GM12878 (cell line): ENCODE data around the gene BAAT. TPM values are rescaled to one million over a fixed set of nuclear protein-coding genes. Genes with fewer than 3 reads are reported as not detected.

Experiments
- ATAC-seq: fragments of 200-7000 bp; cut with Tn5 transposase; 3 replicates; pipeline ENCODE4 v1.9.1; 2020; ENCODE audit warnings: mild to moderate bottlenecking, moderate library complexity
- BruUV-seq: library from RNA; stranded (reverse); fragments of 400-500 nt; replicated peaks from 2 replicates; lab custom pipeline; 2021; lab: Mats Ljungman, UMichigan
- CTCF ChIA-PET: fragments of 300-600 bp; sonication (Branson Sonifier 250); formaldehyde crosslinking; extraction: SDS; loops from one replicate; lab custom pipeline; 2021; ENCODE audit warnings: inconsistent platforms; lab: Yijun Ruan, JAX
- POLR2A ChIA-PET: fragments of 350-600 bp; formaldehyde crosslinking; extraction: SDS; loops from one replicate; lab custom pipeline; 2021; ENCODE audit warnings: inconsistent platforms; lab: Charles Lee
- RAD21 ChIA-PET: fragments of 300-600 bp; sonication (Branson Sonifier 250); formaldehyde crosslinking; loops from one replicate; lab custom pipeline; 2023; ENCODE audit warnings: antibody characterized with exemption; ENCODE audit not compliant: unreplicated experiment; lab: Charles Lee
- SMC1A ChIA-PET: fragments of 300-600 bp; sonication (Branson Sonifier 250); formaldehyde crosslinking; loops from one replicate; lab custom pipeline; 2023; ENCODE audit not compliant: unreplicated experiment, uncharacterized antibody; lab: Charles Lee
- DNase-seq: peaks from one replicate; pipeline ENCODE4 v3.0.0-alpha.2; 2011; ENCODE audit warnings: low read depth, low spot score
- FAIRE-seq: peaks from 3 replicates; lab custom pipeline; 2011; peaks lifted over from hg19 to GRCh38; lab: Jason Lieb, UNC
- H2AFZ ChIP-seq: 2 replicates; pipeline ENCODE4 v1.6.0; 2011; ENCODE audit warnings: low read depth, low read length, control low read depth; ENCODE audit not compliant: control insufficient read depth
- H3K27ac ChIP-seq: 2 replicates; pipeline ENCODE4 v1.5.1; 2011; ENCODE audit warnings: control low read depth; ENCODE audit not compliant: control insufficient read depth, insufficient read depth
- H3K27me3 ChIP-seq, 2 experiments: replicated peaks in 1 of 2; 2 replicates each; pipeline versions ENCODE4 v1.6.0 to v1.6.1; 2011; ENCODE audit warnings: low read length in 1 of 2; ENCODE audit not compliant: control insufficient read depth in 2 of 2, insufficient read depth in 2 of 2
- H3K36me3 ChIP-seq, 2 experiments: 2 replicates each; pipeline ENCODE4 v1.5.1; 2011; ENCODE audit warnings: low read length in 1 of 2; ENCODE audit not compliant: control insufficient read depth in 2 of 2, insufficient read depth in 2 of 2
- H3K4me1 ChIP-seq: 2 replicates; pipeline ENCODE4 v1.6.1; 2011; ENCODE audit warnings: mild to moderate bottlenecking, low read length, moderate library complexity, mixed read lengths; ENCODE audit not compliant: control insufficient read depth, insufficient read depth
- H3K4me2 ChIP-seq: 2 replicates; pipeline ENCODE4 v1.6.0; 2011; ENCODE audit warnings: control low read depth; ENCODE audit not compliant: control insufficient read depth, insufficient read depth
- H3K4me3 ChIP-seq: fragments of 200-600 bp; sonication (generic); 2 replicates; pipeline ENCODE4 v1.5.1; 2016
- H3K79me2 ChIP-seq: 2 replicates; pipeline ENCODE4 v1.6.0; 2011; ENCODE audit warnings: low read length; ENCODE audit not compliant: control insufficient read depth, insufficient read depth
- H3K9ac ChIP-seq: 2 replicates; pipeline ENCODE4 v1.8.0; 2011; ENCODE audit warnings: low read length, control low read depth, mixed read lengths; ENCODE audit not compliant: control insufficient read depth, insufficient read depth
- H3K9me3 ChIP-seq: replicated peaks from 3 replicates; pipeline ENCODE4 v1.5.1; 2011; ENCODE audit warnings: mild to moderate bottlenecking, low read length; ENCODE audit not compliant: control insufficient read depth, insufficient read depth
- H4K20me1 ChIP-seq: 2 replicates; pipeline ENCODE4 v1.6.0; 2011; ENCODE audit not compliant: control insufficient read depth, insufficient read depth
- CBX3 ChIP-seq: fragments of 200-600 bp; sonication (generic); IDR thresholded peaks from 2 replicates; pipeline ENCODE4 v1.6.1; 2016; ENCODE audit warnings: low read depth, borderline replicate concordance
- CHD4 ChIP-seq: fragments of 200-600 bp; sonication (generic); IDR thresholded peaks from 2 replicates; pipeline ENCODE4 v1.6.1; 2016; ENCODE audit warnings: mild to moderate bottlenecking
- DPF2 ChIP-seq: fragments of 450-650 bp; IDR thresholded peaks from 2 replicates; pipeline ENCODE4 v1.6.1; 2017; ENCODE audit warnings: mild to moderate bottlenecking
- EGR1 ChIP-seq, 2 experiments: IDR thresholded peaks; 1 replicate in 1 of 2; 2 replicates in 1 of 2; pipeline ENCODE4 v1.6.1; 2011 to 2012; ENCODE audit warnings: low read depth in 2 of 2, low read length in 2 of 2, borderline replicate concordance in 1 of 2, mild to moderate bottlenecking in 1 of 2, moderate library complexity in 1 of 2
- GATAD2B ChIP-seq: fragments of 450-650 bp; conservative IDR thresholded peaks from 2 replicates; pipeline ENCODE4 v1.6.1; 2017; ENCODE audit warnings: low read depth, mild to moderate bottlenecking, moderate library complexity
- IKZF1 ChIP-seq: fragments of 450-650 bp; conservative IDR thresholded peaks from 2 replicates; pipeline ENCODE4 v1.6.1; 2017; ENCODE audit warnings: antibody characterized with exemption, mild to moderate bottlenecking
- IKZF2 ChIP-seq, 2 experiments: fragments of 450-650 bp; IDR thresholded peaks; 2 replicates each; pipeline ENCODE4 v1.6.1; 2017; ENCODE audit warnings: mild to moderate bottlenecking in 2 of 2, moderate library complexity in 2 of 2
- KLF5 ChIP-seq: fragments of 450-650 bp; IDR thresholded peaks from 2 replicates; pipeline ENCODE4 v1.6.1; 2014; ENCODE audit warnings: mild to moderate bottlenecking; ENCODE audit not compliant: partially characterized antibody
- NFYB ChIP-seq: IDR thresholded peaks from 2 replicates; pipeline ENCODE4 v1.6.1; 2011; ENCODE audit warnings: low read depth, mild to moderate bottlenecking, low read length, improper control_type of control experiment, moderate library complexity; ENCODE audit not compliant: insufficient read depth
- PBX3 ChIP-seq: IDR thresholded peaks from 2 replicates; pipeline ENCODE4 v1.6.1; 2011; ENCODE audit warnings: mild to moderate bottlenecking, low read depth, low read length, moderate library complexity; ENCODE audit not compliant: insufficient replicate concordance
- POLR2AphosphoS2 ChIP-seq: IDR thresholded peaks from 2 replicates; pipeline ENCODE4 v1.6.1; 2011; ENCODE audit warnings: low read depth, mild to moderate bottlenecking, low read length, improper control_type of control experiment, moderate library complexity
- RELA ChIP-seq: fragments of 450-650 bp; IDR thresholded peaks from 2 replicates; pipeline ENCODE4 v1.8.0; 2014; ENCODE audit warnings: borderline replicate concordance; ENCODE audit not compliant: partially characterized antibody
- SKIL ChIP-seq: fragments of 450-650 bp; IDR thresholded peaks from 2 replicates; pipeline ENCODE4 v1.6.1; 2017; ENCODE audit warnings: mild to moderate bottlenecking, low read depth, inconsistent platforms; ENCODE audit not compliant: poor library complexity, severe bottlenecking
- SMARCA5 ChIP-seq: fragments of 450-650 bp; IDR thresholded peaks from 2 replicates; pipeline ENCODE4 v1.6.1; 2017; ENCODE audit warnings: mild to moderate bottlenecking
- SRF ChIP-seq, 2 experiments: IDR thresholded peaks; 2 replicates each; pipeline ENCODE4 v1.6.1; 2011; ENCODE audit warnings: low read depth in 2 of 2, low read length in 2 of 2, mild to moderate bottlenecking in 1 of 2, moderate library complexity in 1 of 2
- TAF1 ChIP-seq: IDR thresholded peaks from 2 replicates; pipeline ENCODE4 v1.6.1; 2011; ENCODE audit warnings: mild to moderate bottlenecking, low read depth, low read length, borderline replicate concordance
- TCF3 ChIP-seq: IDR thresholded peaks from 2 replicates; pipeline ENCODE4 v1.6.1; 2012; ENCODE audit warnings: low read depth, mild to moderate bottlenecking, low read length, borderline replicate concordance; ENCODE audit not compliant: insufficient read depth
- WRNIP1 ChIP-seq: IDR thresholded peaks from 2 replicates; pipeline ENCODE4 v1.6.1; 2011; ENCODE audit warnings: low read depth, low read length, improper control_type of control experiment, borderline replicate concordance
- ZNF622 ChIP-seq: fragments of 450-650 bp; IDR thresholded peaks from 2 replicates; pipeline ENCODE4 v1.6.1; 2017; ENCODE audit warnings: mild to moderate bottlenecking, inconsistent platforms
- WGBS: methylation state at CpG from one replicate; pipeline ENCODE4 v1.1.6; 2016; ENCODE audit warnings: low lambda C conversion rate; ENCODE audit not compliant: insufficient replicate concordance, insufficient coverage; ENCODE audit errors: missing lambda C conversion rate; 5-methylcytosine and 5-hydroxymethylcytosine counted together
- in situ Hi-C: fragments of 300-500 bp; cut with MboI; formaldehyde crosslinking; loops from 9 replicates; pipeline ENCODE4 v1.14.3; 2018; ENCODE audit warnings: mixed read lengths
- intact Hi-C: fragments of 100-400 bp; cut with micrococcal nuclease; formaldehyde crosslinking; loops from one replicate; pipeline ENCODE4 v1.14.2; 2022; ENCODE audit not compliant: unreplicated experiment
- polyA plus RNA-seq, 11 experiments: library from polyadenylated mRNA; depleted of rRNA in 4 of 11; unstranded in 6 of 11; stranded (reverse) in 5 of 11; fragments of >200 nt; fragmentation: Nextera tagmentation in 4 of 11; fragmentation: Illumina TruSeq in 1 of 11; extraction: Ambion mirVana in 4 of 11; extraction: Trizol in 1 of 11; gene quantifications; 1 replicate in 1 of 11; 2 replicates in 10 of 11; pipeline versions ENCODE4 v1.2.1 to v1.2.3, GENCODE V29; 2011 to 2016; ENCODE audit warnings: inconsistent platforms in 2 of 11, missing spikeins in 2 of 11, low read depth in 1 of 11
- total RNA-seq, 4 experiments: library from RNA; depleted of rRNA in 3 of 4; stranded (reverse); fragments of >200 nt in 3 of 4; fragmentation: Illumina TruSeq in 1 of 4; extraction: Trizol in 1 of 4; gene quantifications; 2 replicates each; pipeline versions ENCODE4 v1.2.1 to v1.2.3, GENCODE V29; 2013 to 2021
- TF ChIP-seq, protein P1 (sequence below): fragments of 450-650 bp; IDR thresholded peaks from 2 replicates; pipeline ENCODE4 v1.6.1; 2017; ENCODE audit warnings: borderline replicate concordance

The BAAT gene
- total and polyA plus RNA-seq, 10 of the 15 experiments (the other 5 are each of a cell fraction or from before 2014, with no cell fraction given), result 0.02 to 0.26 (median 0.06) TPM; not detected in 2

DNA sequence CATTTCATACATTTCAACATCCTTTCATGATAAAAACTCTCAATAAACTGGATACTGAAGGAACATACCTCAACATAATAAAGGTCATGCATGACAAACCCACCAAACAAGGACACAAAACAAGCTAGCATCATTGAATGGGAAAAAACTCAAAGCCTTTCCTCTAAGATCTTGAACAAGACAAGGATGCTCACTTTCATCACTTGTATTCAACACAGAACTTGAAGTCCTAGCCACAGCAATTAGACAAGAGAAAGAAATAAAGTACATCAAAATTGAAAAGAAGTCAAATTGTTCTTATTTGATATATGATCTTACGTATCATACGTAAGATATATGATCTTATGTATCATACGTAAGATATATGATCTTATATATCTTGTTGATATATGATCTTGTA, 8.3 kb upstream of the BAAT start:
- ATAC-seq (no peak), DNase-seq (no peak), FAIRE-seq (no peak)
- no peak overlapping the region for H3K4me2 ChIP-seq
- TF ChIP-seq NFYB (no peak), ZNF622 (no peak), CBX3 (no peak), RELA (no peak), IKZF2 (IDR thresholded peaks at IDR 0.05) (no peak), EGR1 (IDR thresholded peaks at IDR 0.05; ENCODE audit: borderline replicate concordance in 1 of 2, low read depth in 2 of 2, low read length in 2 of 2) (no peak), DPF2 (no peak), TCF3 (no peak), SMARCA5 (no peak), CHD4 (no peak), PBX3 (no peak), POLR2AphosphoS2 (no peak), SKIL (no peak), TAF1 (no peak), KLF5 (no peak), IKZF1 (no peak), WRNIP1 (no peak), GATAD2B (no peak), SRF (IDR thresholded peaks at IDR 0.05; ENCODE audit: low read depth in 2 of 2, low read length in 2 of 2) (no peak)
- TF ChIP-seq, protein P1, sequence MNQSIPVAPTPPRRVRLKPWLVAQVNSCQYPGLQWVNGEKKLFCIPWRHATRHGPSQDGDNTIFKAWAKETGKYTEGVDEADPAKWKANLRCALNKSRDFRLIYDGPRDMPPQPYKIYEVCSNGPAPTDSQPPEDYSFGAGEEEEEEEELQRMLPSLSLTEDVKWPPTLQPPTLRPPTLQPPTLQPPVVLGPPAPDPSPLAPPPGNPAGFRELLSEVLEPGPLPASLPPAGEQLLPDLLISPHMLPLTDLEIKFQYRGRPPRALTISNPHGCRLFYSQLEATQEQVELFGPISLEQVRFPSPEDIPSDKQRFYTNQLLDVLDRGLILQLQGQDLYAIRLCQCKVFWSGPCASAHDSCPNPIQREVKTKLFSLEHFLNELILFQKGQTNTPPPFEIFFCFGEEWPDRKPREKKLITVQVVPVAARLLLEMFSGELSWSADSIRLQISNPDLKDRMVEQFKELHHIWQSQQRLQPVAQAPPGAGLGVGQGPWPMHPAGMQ, result no peak
- WGBS, result 95% methylated on average over 3 of the region's 3 CpGs
- no peak overlapping the region for H3K4me3 ChIP-seq
- no peak overlapping the region for H2AFZ ChIP-seq
- CTCF ChIA-PET, result interaction anchor here (0.9 to 1.1 kb wide), 2 partner anchors 20 to 26 kb away, joined by 3 read pairs; no protein-coding TSS in a partner anchor
- no peaks in the 10 kb centered on the region for H3K4me1 ChIP-seq
- H3K27me3 ChIP-seq, result no peaks in the 10 kb centered on the region
- H4K20me1 ChIP-seq, result no peaks in the 10 kb centered on the region
- no peak overlapping the region for H3K27ac ChIP-seq
- BruUV-seq, result no TSS peak
- H3K79me2 ChIP-seq, result peaks cover 56% of the 10 kb centered on the region
- peaks cover 0 to 11% of the 10 kb centered on the region in 2 experiments; a peak in 1 of 4 replicates for H3K36me3 ChIP-seq
- intact Hi-C loops, result no loop called here
- no peak overlapping the region for H3K9ac ChIP-seq
- RAD21 ChIA-PET, result no interaction called here
- POLR2A ChIA-PET, result no interaction called here
- in situ Hi-C loops, result no loop called here
- peaks cover 9% of the 10 kb centered on the region; the same call in 2 of the 3 replicates for H3K9me3 ChIP-seq
- SMC1A ChIA-PET, result interaction anchor here (1.0 kb wide), 1 partner anchor 140 kb away, joined by 3 read pairs; no protein-coding TSS in a partner anchor
